ENCODE measurements around the gene PPP3CA.

Gene PPP3CA

DNA sequence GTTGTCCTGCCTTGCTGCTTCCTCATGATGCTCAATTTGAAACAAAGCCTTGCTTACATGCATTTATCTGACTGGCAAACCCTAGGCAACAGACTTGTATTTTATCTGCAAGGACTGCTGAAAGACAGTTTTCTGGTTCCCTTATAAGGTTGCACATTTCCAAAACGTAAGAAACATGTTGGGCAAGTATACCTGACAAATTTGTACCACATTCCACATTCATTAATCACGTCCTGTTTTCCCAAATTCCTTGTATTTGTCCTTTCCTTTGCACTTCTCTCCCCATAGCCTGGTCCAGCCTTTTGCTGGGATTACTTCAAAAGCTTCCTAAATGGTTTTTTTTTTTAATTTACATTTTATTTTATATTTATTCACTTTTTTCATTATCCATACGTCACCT lies 310.1 kb downstream of the PPP3CA start:
- H3K4me3 ChIP-seq (ENCODE audit: severe bottlenecking), result no peak overlapping the region
- TF ChIP-seq, protein P1, sequence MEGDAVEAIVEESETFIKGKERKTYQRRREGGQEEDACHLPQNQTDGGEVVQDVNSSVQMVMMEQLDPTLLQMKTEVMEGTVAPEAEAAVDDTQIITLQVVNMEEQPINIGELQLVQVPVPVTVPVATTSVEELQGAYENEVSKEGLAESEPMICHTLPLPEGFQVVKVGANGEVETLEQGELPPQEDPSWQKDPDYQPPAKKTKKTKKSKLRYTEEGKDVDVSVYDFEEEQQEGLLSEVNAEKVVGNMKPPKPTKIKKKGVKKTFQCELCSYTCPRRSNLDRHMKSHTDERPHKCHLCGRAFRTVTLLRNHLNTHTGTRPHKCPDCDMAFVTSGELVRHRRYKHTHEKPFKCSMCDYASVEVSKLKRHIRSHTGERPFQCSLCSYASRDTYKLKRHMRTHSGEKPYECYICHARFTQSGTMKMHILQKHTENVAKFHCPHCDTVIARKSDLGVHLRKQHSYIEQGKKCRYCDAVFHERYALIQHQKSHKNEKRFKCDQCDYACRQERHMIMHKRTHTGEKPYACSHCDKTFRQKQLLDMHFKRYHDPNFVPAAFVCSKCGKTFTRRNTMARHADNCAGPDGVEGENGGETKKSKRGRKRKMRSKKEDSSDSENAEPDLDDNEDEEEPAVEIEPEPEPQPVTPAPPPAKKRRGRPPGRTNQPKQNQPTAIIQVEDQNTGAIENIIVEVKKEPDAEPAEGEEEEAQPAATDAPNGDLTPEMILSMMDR (IDR thresholded peaks at IDR 0.05; ENCODE audit: poor library complexity, severe bottlenecking), result no peak
- DNase-seq (ENCODE audit: low spot score) (no peak), ATAC-seq (ENCODE audit: low read depth) (peak; percentile 87)
- H3K36me3 ChIP-seq (ENCODE audit: low read depth), result peaks cover 17% of the 10 kb centered on the region
- H3K9me3 ChIP-seq (ENCODE audit: severe bottlenecking), result no peaks in the 10 kb centered on the region
- H3K27me3 ChIP-seq (ENCODE audit: insufficient read depth, poor library complexity, severe bottlenecking), result no peaks in the 10 kb centered on the region
- H3K4me1 ChIP-seq (ENCODE audit: insufficient read depth, poor library complexity, severe bottlenecking), result peaks cover 16% of the 10 kb centered on the region
- peak overlapping the region; percentile 86 for H3K27ac ChIP-seq (ENCODE audit: poor library complexity, severe bottlenecking)

DNA sequence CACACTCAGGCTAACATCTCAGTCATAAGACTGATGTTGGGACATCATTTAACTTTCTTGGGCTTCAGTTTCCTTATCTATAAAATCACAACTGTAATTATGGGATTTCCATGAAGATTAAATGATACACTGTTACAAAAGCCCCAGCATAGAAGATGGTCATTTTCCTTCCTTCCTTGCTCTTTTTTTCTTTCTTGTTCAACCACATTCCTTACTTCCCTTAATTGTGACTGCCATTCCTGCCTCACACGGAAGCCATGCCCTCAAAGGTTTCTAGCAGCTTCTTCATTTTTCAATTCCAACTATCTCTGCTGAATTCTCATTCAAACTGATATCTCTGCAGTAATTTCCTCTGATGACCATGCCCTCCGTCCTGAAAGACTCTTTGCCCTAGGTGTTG lies 311.8 kb downstream of the PPP3CA start:
- no peaks in the 10 kb centered on the region for H3K9me3 ChIP-seq (ENCODE audit: severe bottlenecking)
- H3K4me3 ChIP-seq (ENCODE audit: severe bottlenecking), result no peak overlapping the region
- ATAC-seq (ENCODE audit: low read depth) (no peak), DNase-seq (ENCODE audit: low spot score) (no peak)
- TF ChIP-seq, protein P1 (IDR thresholded peaks at IDR 0.05; ENCODE audit: poor library complexity, severe bottlenecking), result no peak
- H3K27me3 ChIP-seq (ENCODE audit: insufficient read depth, poor library complexity, severe bottlenecking), result no peaks in the 10 kb centered on the region
- H3K36me3 ChIP-seq (ENCODE audit: low read depth), result peaks cover 33% of the 10 kb centered on the region
- peak overlapping the region; percentile 86 for H3K27ac ChIP-seq (ENCODE audit: poor library complexity, severe bottlenecking)
- peaks cover 16% of the 10 kb centered on the region for H3K4me1 ChIP-seq (ENCODE audit: insufficient read depth, poor library complexity, severe bottlenecking)

DNA sequence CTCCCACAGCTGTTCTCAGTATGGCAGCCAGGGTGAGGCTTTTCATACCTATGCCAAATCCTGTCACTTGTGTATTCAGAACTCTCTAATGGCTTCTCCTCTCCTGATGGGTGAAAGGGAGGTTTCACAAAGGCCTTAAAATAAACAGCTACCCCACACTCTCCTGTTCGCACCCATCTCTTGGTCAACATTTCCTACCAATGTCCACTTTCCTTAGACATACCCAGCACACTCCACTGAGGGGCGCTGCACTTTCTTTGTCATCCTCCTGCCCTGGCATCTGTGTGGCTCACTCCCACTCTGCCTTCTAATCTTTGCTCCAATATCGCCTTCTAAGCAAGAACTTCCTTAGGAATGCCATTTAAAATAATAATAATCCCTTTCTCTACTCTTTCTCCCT lies 313.3 kb downstream of the PPP3CA start:
- H3K4me3 ChIP-seq (ENCODE audit: severe bottlenecking), result no peak overlapping the region
- TF ChIP-seq, protein P1 (IDR thresholded peaks at IDR 0.05; ENCODE audit: poor library complexity, severe bottlenecking), result no peak
- DNase-seq (ENCODE audit: low spot score), result no peak
- H3K36me3 ChIP-seq (ENCODE audit: low read depth), result peaks cover 28% of the 10 kb centered on the region
- peaks cover 16% of the 10 kb centered on the region for H3K4me1 ChIP-seq (ENCODE audit: insufficient read depth, poor library complexity, severe bottlenecking)
- ATAC-seq (ENCODE audit: low read depth), result no peak
- no peaks in the 10 kb centered on the region for H3K27me3 ChIP-seq (ENCODE audit: insufficient read depth, poor library complexity, severe bottlenecking)
- H3K27ac ChIP-seq (ENCODE audit: poor library complexity, severe bottlenecking), result no peak overlapping the region
- H3K9me3 ChIP-seq (ENCODE audit: severe bottlenecking), result no peaks in the 10 kb centered on the region

DNA sequence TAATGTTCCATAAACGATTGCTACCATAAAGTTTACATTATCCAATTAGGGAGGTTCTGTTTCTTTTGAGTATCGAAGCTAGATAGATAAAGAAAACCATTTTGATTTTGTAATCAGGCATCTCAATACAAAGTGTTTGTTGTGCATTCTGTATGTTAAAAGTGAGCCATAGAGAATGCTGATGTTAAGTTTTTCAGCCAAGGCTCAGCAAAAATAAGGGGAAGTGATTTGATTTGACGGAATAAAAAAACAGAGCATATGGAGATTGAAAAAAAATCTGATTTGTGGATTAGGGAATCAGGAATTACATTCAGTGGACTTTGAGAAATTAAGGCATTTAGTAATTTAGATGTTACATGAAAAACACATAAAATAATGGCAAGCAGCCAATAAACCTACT lies 314.8 kb downstream of the PPP3CA start:
- ATAC-seq (ENCODE audit: low read depth) (no peak), DNase-seq (ENCODE audit: low spot score) (no peak)
- no peak overlapping the region for H3K27ac ChIP-seq (ENCODE audit: poor library complexity, severe bottlenecking)
- H3K36me3 ChIP-seq (ENCODE audit: low read depth), result peaks cover 25% of the 10 kb centered on the region
- no peaks in the 10 kb centered on the region for H3K27me3 ChIP-seq (ENCODE audit: insufficient read depth, poor library complexity, severe bottlenecking)
- peaks cover 9% of the 10 kb centered on the region for H3K4me1 ChIP-seq (ENCODE audit: insufficient read depth, poor library complexity, severe bottlenecking)
- no peaks in the 10 kb centered on the region for H3K9me3 ChIP-seq (ENCODE audit: severe bottlenecking)
- no peak overlapping the region for H3K4me3 ChIP-seq (ENCODE audit: severe bottlenecking)
- TF ChIP-seq, protein P1 (IDR thresholded peaks at IDR 0.05; ENCODE audit: poor library complexity, severe bottlenecking), result no peak

DNA sequence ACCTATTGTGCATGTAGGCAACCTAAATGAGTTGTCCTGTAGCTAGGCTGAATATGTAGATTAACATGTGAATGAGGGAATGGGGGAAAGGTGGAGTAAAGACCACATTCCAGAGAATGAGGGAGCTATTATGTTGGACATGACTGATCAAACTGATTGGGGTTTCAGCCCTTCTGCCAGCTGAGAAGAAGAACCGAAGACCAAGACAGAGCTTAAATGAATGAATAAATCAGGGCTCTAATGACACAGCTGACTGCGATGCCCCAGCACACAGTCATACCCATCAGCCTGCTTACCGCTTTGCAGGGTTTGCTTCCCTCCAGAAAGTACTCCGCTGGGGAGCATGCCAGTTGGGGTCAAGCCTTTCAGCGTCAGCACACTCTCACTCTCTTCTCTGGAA lies 315.4 kb downstream of the PPP3CA start:
- no peak overlapping the region for H3K27ac ChIP-seq (ENCODE audit: poor library complexity, severe bottlenecking)
- DNase-seq (ENCODE audit: low spot score), result no peak
- no peak for ATAC-seq (ENCODE audit: low read depth)
- TF ChIP-seq, protein P1 (IDR thresholded peaks at IDR 0.05; ENCODE audit: poor library complexity, severe bottlenecking), result no peak
- peaks cover 4% of the 10 kb centered on the region for H3K4me1 ChIP-seq (ENCODE audit: insufficient read depth, poor library complexity, severe bottlenecking)
- no peaks in the 10 kb centered on the region for H3K9me3 ChIP-seq (ENCODE audit: severe bottlenecking)
- H3K4me3 ChIP-seq (ENCODE audit: severe bottlenecking), result no peak overlapping the region
- H3K36me3 ChIP-seq (ENCODE audit: low read depth), result peaks cover 25% of the 10 kb centered on the region
- no peaks in the 10 kb centered on the region for H3K27me3 ChIP-seq (ENCODE audit: insufficient read depth, poor library complexity, severe bottlenecking)

Data from RWPE2 (cell line).